IPS-NIHi7 (cell line): ENCODE measurements around the gene C10orf143.
"Not testable (repeated sequence)": the region's sequence is repeated elsewhere in the genome, so short reads cannot be mapped to it uniquely, and the experiment has no call there.

ENCODE experiments used
- DNase-seq: peaks from one replicate; pipeline ENCODE4 v3.0.0; 2012; ENCODE audit warnings: mixed read lengths; ENCODE audit errors: extremely low spot score

The C10orf143 gene

GRCh38 chr10:130111113-130111851 is 652 bp upstream of the C10orf143 start:
- DNase-seq, result peak; percentile 93

- DNase-seq, result peak; percentile 64
Observed at GRCh38 chr10:130109796-130110245, 809 bp downstream of the C10orf143 start.

- no peak for DNase-seq
Observed at GRCh38 chr10:130108934-130109604, 1.6 kb downstream of the C10orf143 start.

- not testable (repeated sequence) for DNase-seq
Observed at GRCh38 chr10:130108146-130108545, 2.5 kb downstream of the C10orf143 start.

- peak; percentile 68 for DNase-seq
Observed at GRCh38 chr10:130105724-130106123, 4.9 kb downstream of the C10orf143 start.

- no peak for DNase-seq
Observed at GRCh38 chr10:130099344-130099743, 11.3 kb downstream of the C10orf143 start.

GRCh38 chr10:130090565-130090964 is 20.1 kb downstream of the C10orf143 start:
- DNase-seq, result not testable (repeated sequence)

- DNase-seq, result no peak
Observed at GRCh38 chr10:130080461-130080814, 30.2 kb downstream of the C10orf143 start.

GRCh38 chr10:130079614-130080460 is 30.8 kb downstream of the C10orf143 start:
- DNase-seq, result no peak

- DNase-seq, result no peak
Observed at GRCh38 chr10:130078120-130078519, 32.5 kb downstream of the C10orf143 start.

- DNase-seq, result no peak
Observed at GRCh38 chr10:130076681-130077080, 33.9 kb downstream of the C10orf143 start.

- DNase-seq, result no peak
Observed at GRCh38 chr10:130074639-130075038, 36.0 kb downstream of the C10orf143 start.

- DNase-seq, result no peak
Observed at GRCh38 chr10:130073912-130074311, 36.7 kb downstream of the C10orf143 start.

GRCh38 chr10:130072247-130072646 is 38.4 kb downstream of the C10orf143 start:
- DNase-seq, result no peak

GRCh38 chr10:130067893-130068292 is 42.7 kb downstream of the C10orf143 start:
- no peak for DNase-seq

- DNase-seq, result no peak
Observed at GRCh38 chr10:130066743-130067142, 43.9 kb downstream of the C10orf143 start.

GRCh38 chr10:130065251-130065650 is 45.4 kb downstream of the C10orf143 start:
- no peak for DNase-seq

- no peak for DNase-seq
Observed at GRCh38 chr10:130064783-130065182, 45.8 kb downstream of the C10orf143 start.

GRCh38 chr10:130062976-130063375 is 47.7 kb downstream of the C10orf143 start:
- no peak for DNase-seq

GRCh38 chr10:130062201-130062600 is 48.4 kb downstream of the C10orf143 start:
- no peak for DNase-seq

- DNase-seq, result no peak
Observed at GRCh38 chr10:130061760-130062159, 48.9 kb downstream of the C10orf143 start.

- no peak for DNase-seq
Observed at GRCh38 chr10:130054021-130054420, 56.6 kb downstream of the C10orf143 start.
